Endothelial cell of umbilical vein (primary cell): ENCODE results near the gene CCDC187. TPM values are rescaled to one million over a fixed set of nuclear protein-coding genes. Genes with fewer than 3 reads are reported as not detected.

Experiments
- BruUV-seq: library from RNA; stranded (reverse); fragments of 400-500 nt; replicated peaks from 2 replicates; lab custom pipeline; 2021; lab: Mats Ljungman, UMichigan
- CTCF ChIA-PET: fragments of 300-600, 350-600 bp; sonication (Branson Sonifier 250); formaldehyde crosslinking; loops from one replicate; lab custom pipeline; 2021; ENCODE audit warnings: antibody characterized with exemption, inconsistent platforms; lab: Charles Lee
- POLR2A ChIA-PET: fragments of 300-600, 350-600 bp; sonication (Branson Sonifier 250); formaldehyde crosslinking; loops from one replicate; lab custom pipeline; 2021; ENCODE audit warnings: antibody characterized with exemption, inconsistent platforms; lab: Charles Lee
- DNase-seq: peaks from one replicate; pipeline ENCODE4 v3.0.0-alpha.2; 2011; ENCODE audit warnings: low read depth, low spot score
- FAIRE-seq: peaks from 2 replicates; lab custom pipeline; 2011; peaks lifted over from hg19 to GRCh38; lab: Jason Lieb, UNC
- H2AFZ ChIP-seq: 2 replicates; pipeline ENCODE4 v1.6.0; 2012; ENCODE audit warnings: low read depth, low read length, control low read depth, inconsistent platforms
- H3K27ac ChIP-seq: 2 replicates; pipeline ENCODE4 v1.5.1; 2011; ENCODE audit warnings: low read depth, mild to moderate bottlenecking, control low read depth, low read length, moderate library complexity; ENCODE audit not compliant: insufficient read depth
- H3K27me3 ChIP-seq, 2 experiments: 2 replicates each; pipeline versions ENCODE4 v1.6.0 to v1.6.1; 2011; ENCODE audit warnings: low read length in 2 of 2, mixed read lengths in 1 of 2; ENCODE audit not compliant: control insufficient read depth in 2 of 2, insufficient read depth in 2 of 2
- H3K36me3 ChIP-seq, 2 experiments: 2 replicates in 1 of 2; 3 replicates in 1 of 2; pipeline ENCODE4 v1.5.1; 2011; ENCODE audit warnings: low read length in 2 of 2, mild to moderate bottlenecking in 1 of 2, moderate library complexity in 1 of 2; ENCODE audit not compliant: control insufficient read depth in 2 of 2, insufficient read depth in 2 of 2; ENCODE audit errors: extremely low read depth in 1 of 2
- H3K4me1 ChIP-seq: 3 replicates; pipeline ENCODE4 v1.5.1; 2011; ENCODE audit warnings: mild to moderate bottlenecking, low read length; ENCODE audit not compliant: control insufficient read depth, insufficient read depth; ENCODE audit errors: extremely low read depth
- H3K4me2 ChIP-seq: 2 replicates; pipeline ENCODE4 v1.6.1; 2011; ENCODE audit warnings: low read length, control low read depth, mixed read lengths; ENCODE audit not compliant: insufficient read depth
- H3K4me3 ChIP-seq, 3 experiments: fragments of 200-600 bp in 1 of 3; sonication (generic), shearing (Covaris generic) in 1 of 3; replicated peaks in 1 of 3; 2 replicates each; pipeline ENCODE4 v1.5.1; 2011 to 2016; ENCODE audit warnings: control low read depth in 3 of 3, low read length in 3 of 3, mild to moderate bottlenecking in 2 of 3, inconsistent platforms in 1 of 3, low read depth in 1 of 3, moderate library complexity in 1 of 3; ENCODE audit not compliant: insufficient read depth in 1 of 3
- H3K79me2 ChIP-seq: 2 replicates; pipeline ENCODE4 v1.6.0; 2012; ENCODE audit warnings: low read length, inconsistent platforms; ENCODE audit not compliant: control insufficient read depth, insufficient read depth
- H3K9ac ChIP-seq: replicated peaks from 2 replicates; pipeline ENCODE3; 2011; ENCODE audit warnings: low read length, control low read depth; ENCODE audit not compliant: insufficient read depth; ENCODE audit errors: extremely low read depth
- H3K9me1 ChIP-seq: replicated peaks from 3 replicates; pipeline ENCODE4 v1.6.0; 2011; ENCODE audit warnings: mild to moderate bottlenecking, low read length; ENCODE audit not compliant: control insufficient read depth, insufficient read depth; ENCODE audit errors: extremely low read depth
- H3K9me3 ChIP-seq: replicated peaks from 2 replicates; pipeline ENCODE4 v1.5.1; 2012; ENCODE audit warnings: low read length, inconsistent platforms; ENCODE audit not compliant: control insufficient read depth, insufficient read depth
- H4K20me1 ChIP-seq: replicated peaks from 2 replicates; pipeline ENCODE3; 2011; ENCODE audit warnings: mild to moderate bottlenecking, low read length; ENCODE audit not compliant: control insufficient read depth, insufficient read depth; ENCODE audit errors: extremely low read depth
- CTCF ChIP-seq, 2 donors: IDR thresholded peaks; 1 replicate in 1 of 2; 2 replicates in 1 of 2; pipeline ENCODE4 v1.5.1; 2011; ENCODE audit warnings: low read length in 2 of 2, mild to moderate bottlenecking in 2 of 2, moderate library complexity in 2 of 2, control low read depth in 1 of 2, inconsistent platforms in 1 of 2, low read depth in 1 of 2; ENCODE audit not compliant: insufficient read depth in 1 of 2; ENCODE audit errors: extremely low read depth in 1 of 2
- EZH2 ChIP-seq: IDR thresholded peaks from 2 replicates; pipeline ENCODE4 v1.6.1; 2012; ENCODE audit warnings: borderline replicate concordance, low read depth, mild to moderate bottlenecking, moderate library complexity, low read length, inconsistent platforms; ENCODE audit not compliant: severe bottlenecking
- FOS ChIP-seq: IDR thresholded peaks from 2 replicates; pipeline ENCODE4 v1.6.1; 2011; ENCODE audit warnings: mild to moderate bottlenecking, low read length, moderate library complexity, borderline replicate concordance; ENCODE audit not compliant: insufficient read depth
- GATA2 ChIP-seq: IDR thresholded peaks from 2 replicates; pipeline ENCODE4 v1.7.0; 2011; ENCODE audit warnings: low read depth, mild to moderate bottlenecking, moderate library complexity, mixed read lengths, low read length; ENCODE audit not compliant: insufficient read length, insufficient read depth
- JUN ChIP-seq: IDR thresholded peaks from 2 replicates; pipeline ENCODE4 v1.6.1; 2011; ENCODE audit warnings: borderline replicate concordance, low read depth; ENCODE audit not compliant: insufficient read length, insufficient read depth
- MAX ChIP-seq: IDR thresholded peaks from 2 replicates; pipeline ENCODE4 v1.6.1; 2011; ENCODE audit not compliant: insufficient read depth, insufficient read length
- MYC ChIP-seq: IDR thresholded peaks from one replicate; pipeline ENCODE4 v1.6.1; 2011; ENCODE audit warnings: mild to moderate bottlenecking, low read depth, low read length
- POLR2A ChIP-seq: IDR thresholded peaks from 2 replicates; pipeline ENCODE4 v1.6.1; 2012; ENCODE audit warnings: low read depth, mild to moderate bottlenecking, control low read depth, low read length
- POLR2AphosphoS5 ChIP-seq: IDR thresholded peaks from 2 replicates; pipeline ENCODE4 v1.6.1; 2012; ENCODE audit warnings: low read depth, mild to moderate bottlenecking, control low read depth, low read length, moderate library complexity; ENCODE audit not compliant: insufficient read depth
- dilution Hi-C: fragments of 300-500 bp; cut with MboI; formaldehyde crosslinking; loops from one replicate; pipeline ENCODE4 v1.15.0; 2019; ENCODE audit warnings: low sequenced_read_pairs; ENCODE audit not compliant: extremely low pct_ligation_motif_present
- intact Hi-C: fragments of 100-400 bp; cut with micrococcal nuclease; formaldehyde crosslinking; loops from one replicate; pipeline ENCODE4 v1.10.0; 2022
- polyA plus RNA-seq, 4 experiments: library from polyadenylated mRNA; depleted of rRNA in 3 of 4; stranded (reverse) in 3 of 4; unstranded in 1 of 4; fragments of >200 nt; gene quantifications; 2 replicates each; pipeline versions ENCODE4 v1.2.1 to v1.2.3, GENCODE V29; 2011 to 2012; ENCODE audit warnings: missing spikeins in 1 of 4
- total RNA-seq: library from RNA; stranded (reverse); gene quantifications from 2 replicates; pipeline ENCODE4 v1.2.3, GENCODE V29; 2021

CCDC187 gene
- total and polyA plus RNA-seq, 2 donors (not counting 3 experiments of a cell fraction or from before 2014, with no cell fraction given) = not detected

- Histone ChIP-seq H3K79me2 (peaks cover 37% of the 10 kb centered on the region), H3K9ac (peak overlapping the region; percentile 87), H3K27ac (peak overlapping the region; percentile 58), H3K4me1 (peaks cover 20% of the 10 kb centered on the region), H3K4me2 (peak overlapping the region; percentile 94), H3K27me3 (no peaks in the 10 kb centered on the region), H3K36me3 (no peaks in the 10 kb centered on the region), H2AFZ (no peak overlapping the region), H3K9me3 (no peaks in the 10 kb centered on the region), H3K9me1 (no peaks in the 10 kb centered on the region), H3K4me3 (peak overlapping the region; percentile 66 to 80 (median 71)), H4K20me1 (no peaks in the 10 kb centered on the region)
- TF ChIP-seq JUN (no peak), POLR2A (no peak), MAX (no peak), GATA2 (no peak), POLR2AphosphoS5 (no peak), EZH2 (no peak), FOS (no peak), MYC (no peak), CTCF (IDR thresholded peaks at IDR 0.05; ENCODE audit: extremely low read depth in 1 of 2, insufficient read depth in 1 of 2, low read depth in 1 of 2, low read length in 2 of 2) (no peak)
- DNase-seq (no peak), FAIRE-seq (no peak)
- intact Hi-C loops (no loop called here), dilution Hi-C loops (no loop called here)
- CTCF ChIA-PET = interaction anchor here (0.8 to 2.8 kb wide), 3 partner anchors 10 to 35 kb away, joined by 3 to 13 read pairs (median 3); no protein-coding TSS in a partner anchor
- POLR2A ChIA-PET = no interaction called here
- TSS peak; percentile 51 for BruUV-seq
These were observed 24.2 kb upstream of the CCDC187 start for GRCh38 chr9:136328011-136328621.
